ENCODE results near the gene WDFY1. TPM values are rescaled to one million over a fixed set of nuclear protein-coding genes. Genes with fewer than 3 reads are reported as not detected.

WDFY1 gene
- total and polyA plus RNA-seq, 9 of the 15 experiments (the other 6 are each of a cell fraction or from before 2014, with no cell fraction given) = 5.4 to 27.6 (median 17.5) TPM

- intact Hi-C loops (cut with micrococcal nuclease) = no loop called here
- Histone ChIP-seq H3K79me2 (ENCODE audit: control insufficient read depth, insufficient read depth, low read length) (no peaks in the 10 kb centered on the region), H3K9me3 (replicated peaks; ENCODE audit: control insufficient read depth, insufficient read depth, low read depth, low read length) (no peaks in the 10 kb centered on the region), H3K27me3 (ENCODE audit: control insufficient read depth in 2 of 2, insufficient read depth in 2 of 2, low read length in 2 of 2) (no peaks in the 10 kb centered on the region), H3K4me3 (no peak overlapping the region), H3K36me3 (ENCODE audit: control insufficient read depth, insufficient read depth, low read length) (no peaks in the 10 kb centered on the region), H3K4me1 (replicated peaks in 1 of 2; ENCODE audit: control insufficient read depth in 2 of 2, insufficient read depth in 2 of 2, low read length in 2 of 2) (no peaks in the 10 kb centered on the region), H4K20me1 (replicated peaks; ENCODE audit: control insufficient read depth, insufficient read depth, low read length) (no peaks in the 10 kb centered on the region), H3K9me1 (ENCODE audit: control insufficient read depth, insufficient read depth, low read length) (no peaks in the 10 kb centered on the region), H3K27ac (ENCODE audit: extremely low read depth, low read depth, low read length) (no peak overlapping the region), H3K9ac (ENCODE audit: insufficient read depth in 1 of 2, low read depth in 2 of 2, low read length in 2 of 2) (no peak overlapping the region), H2AFZ (ENCODE audit: low read depth, low read length) (no peak overlapping the region), H3K4me2 (ENCODE audit: insufficient read depth, low read length) (no peak overlapping the region)
- ATAC-seq = no peak
- no peak for DNase-seq (ENCODE audit: extremely low read depth in 1 of 4, low spot score in 3 of 4)
- FAIRE-seq = no peak
- POLR2A ChIA-PET = interaction anchor here (0.7 kb wide), 1 partner anchor 8 kb away, joined by 3 read pairs; no protein-coding TSS in a partner anchor
- in situ Hi-C loops (cut with MboI) = no loop called here
- WGBS (ENCODE audit: insufficient coverage, low coverage, missing lambda C conversion rate) = 14% methylated on average over 4 of the region's 4 CpGs
- CTCF ChIA-PET (ENCODE audit: low intra/inter-chr PET ratio) = no interaction called here
- no TSS peak for BruUV-seq (replicated peaks)
- no peak for TF ChIP-seq BRF2 (IDR thresholded peaks at IDR 0.05; ENCODE audit: borderline replicate concordance, insufficient read depth, insufficient read length)
- no peak for TF ChIP-seq NFXL1 (CRISPR knock-in tag; IDR thresholded peaks at IDR 0.05)
- TF ChIP-seq ZBTB7A (IDR thresholded peaks at IDR 0.05; ENCODE audit: borderline replicate concordance, control insufficient read depth, low read depth, low read length) = no peak
- no peak for TF ChIP-seq ZNF644 (tag; IDR thresholded peaks at IDR 0.05; ENCODE audit: low read depth)
- no peak for TF ChIP-seq BCOR (IDR thresholded peaks at IDR 0.05)
- TF ChIP-seq POLR3A (IDR thresholded peaks at IDR 0.05; ENCODE audit: borderline replicate concordance, extremely low read depth, insufficient read depth, insufficient read length) = no peak
- TF ChIP-seq, protein P1, sequence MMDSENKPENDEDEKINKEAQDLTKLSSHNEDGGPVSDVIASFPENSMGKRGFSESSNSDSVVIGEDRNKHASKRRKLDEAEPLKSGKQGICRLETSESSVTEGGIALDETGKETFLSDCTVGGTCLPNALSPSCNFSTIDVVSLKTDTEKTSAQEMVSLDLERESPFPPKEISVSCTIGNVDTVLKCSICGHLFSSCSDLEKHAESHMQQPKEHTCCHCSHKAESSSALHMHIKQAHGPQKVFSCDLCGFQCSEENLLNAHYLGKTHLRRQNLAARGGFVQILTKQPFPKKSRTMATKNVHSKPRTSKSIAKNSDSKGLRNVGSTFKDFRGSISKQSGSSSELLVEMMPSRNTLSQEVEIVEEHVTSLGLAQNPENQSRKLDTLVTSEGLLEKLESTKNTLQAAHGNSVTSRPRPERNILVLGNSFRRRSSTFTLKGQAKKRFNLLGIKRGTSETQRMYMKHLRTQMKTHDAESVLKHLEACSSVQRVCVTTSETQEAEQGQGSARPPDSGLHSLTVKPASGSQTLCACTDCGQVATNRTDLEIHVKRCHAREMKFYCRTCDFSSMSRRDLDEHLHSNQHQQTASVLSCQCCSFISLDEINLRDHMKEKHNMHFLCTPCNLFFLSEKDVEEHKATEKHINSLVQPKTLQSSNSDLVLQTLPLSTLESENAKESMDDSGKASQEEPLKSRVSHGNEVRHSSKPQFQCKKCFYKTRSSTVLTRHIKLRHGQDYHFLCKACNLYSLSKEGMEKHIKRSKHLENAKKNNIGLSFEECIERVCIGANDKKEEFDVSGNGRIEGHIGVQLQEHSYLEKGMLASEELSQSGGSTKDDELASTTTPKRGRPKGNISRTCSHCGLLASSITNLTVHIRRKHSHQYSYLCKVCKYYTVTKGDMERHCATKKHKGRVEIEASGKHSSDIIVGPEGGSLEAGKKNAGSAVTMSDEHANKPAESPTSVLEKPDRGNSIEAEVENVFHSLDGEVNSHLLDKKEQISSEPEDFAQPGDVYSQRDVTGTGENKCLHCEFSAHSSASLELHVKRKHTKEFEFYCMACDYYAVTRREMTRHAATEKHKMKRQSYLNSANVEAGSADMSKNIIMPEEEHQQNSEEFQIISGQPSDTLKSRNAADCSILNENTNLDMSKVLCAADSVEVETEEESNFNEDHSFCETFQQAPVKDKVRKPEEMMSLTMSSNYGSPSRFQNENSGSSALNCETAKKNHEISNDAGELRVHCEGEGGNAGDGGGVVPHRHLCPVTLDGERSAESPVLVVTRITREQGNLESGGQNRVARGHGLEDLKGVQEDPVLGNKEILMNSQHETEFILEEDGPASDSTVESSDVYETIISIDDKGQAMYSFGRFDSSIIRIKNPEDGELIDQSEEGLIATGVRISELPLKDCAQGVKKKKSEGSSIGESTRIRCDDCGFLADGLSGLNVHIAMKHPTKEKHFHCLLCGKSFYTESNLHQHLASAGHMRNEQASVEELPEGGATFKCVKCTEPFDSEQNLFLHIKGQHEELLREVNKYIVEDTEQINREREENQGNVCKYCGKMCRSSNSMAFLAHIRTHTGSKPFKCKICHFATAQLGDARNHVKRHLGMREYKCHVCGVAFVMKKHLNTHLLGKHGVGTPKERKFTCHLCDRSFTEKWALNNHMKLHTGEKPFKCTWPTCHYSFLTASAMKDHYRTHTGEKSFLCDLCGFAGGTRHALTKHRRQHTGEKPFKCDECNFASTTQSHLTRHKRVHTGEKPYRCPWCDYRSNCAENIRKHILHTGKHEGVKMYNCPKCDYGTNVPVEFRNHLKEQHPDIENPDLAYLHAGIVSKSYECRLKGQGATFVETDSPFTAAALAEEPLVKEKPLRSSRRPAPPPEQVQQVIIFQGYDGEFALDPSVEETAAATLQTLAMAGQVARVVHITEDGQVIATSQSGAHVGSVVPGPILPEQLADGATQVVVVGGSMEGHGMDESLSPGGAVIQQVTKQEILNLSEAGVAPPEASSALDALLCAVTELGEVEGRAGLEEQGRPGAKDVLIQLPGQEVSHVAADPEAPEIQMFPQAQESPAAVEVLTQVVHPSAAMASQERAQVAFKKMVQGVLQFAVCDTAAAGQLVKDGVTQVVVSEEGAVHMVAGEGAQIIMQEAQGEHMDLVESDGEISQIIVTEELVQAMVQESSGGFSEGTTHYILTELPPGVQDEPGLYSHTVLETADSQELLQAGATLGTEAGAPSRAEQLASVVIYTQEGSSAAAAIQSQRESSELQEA (IDR thresholded peaks at IDR 0.05; ENCODE audit: low read depth) = no peak
- no peak for TF ChIP-seq ZNF57 (CRISPR knock-in tag; IDR thresholded peaks at IDR 0.05)
These were observed 80.0 kb downstream of the WDFY1 start for GRCh38 chr2:223865124-223865523.

All from K562 (cell line).